HG02884 (cell line): ENCODE results near the gene LIME1.

Experiments
- ATAC-seq: cut with Tn5 transposase; IDR thresholded peaks from one replicate; pipeline ENCODE4 v1.9.1; 2021; ENCODE audit warnings: mild to moderate bottlenecking, moderate library complexity; ENCODE audit not compliant: unreplicated experiment

Gene LIME1

GRCh38 chr20:63696628-63697356 lies 39.7 kb upstream of the LIME1 start, which contains the start of gene TNFRSF6B:
TSS of gene TNFRSF6B (plus strand) at chr20:63696652. CDS start at chr20:63696768, 116 bp downstream.
- ATAC-seq = no peak

GRCh38 chr20:63697357-63697867 lies 39.1 kb upstream of the LIME1 start:
- ATAC-seq = no peak

GRCh38 chr20:63697868-63698545 lies 38.5 kb upstream of the LIME1 start:
- no peak for ATAC-seq

- no peak for ATAC-seq
These were observed 37.6 kb upstream of the LIME1 start for GRCh38 chr20:63698739-63699465.

- no peak for ATAC-seq
These were observed 36.8 kb upstream of the LIME1 start for GRCh38 chr20:63699466-63700198.

- no peak for ATAC-seq
These were observed 36.0 kb upstream of the LIME1 start for GRCh38 chr20:63700199-63701050.

GRCh38 chr20:63701051-63701328 lies 35.5 kb upstream of the LIME1 start:
- no peak for ATAC-seq

- no peak for ATAC-seq
These were observed 35.0 kb upstream of the LIME1 start for GRCh38 chr20:63701329-63702035.

- no peak for ATAC-seq
These were observed 34.3 kb upstream of the LIME1 start for GRCh38 chr20:63702036-63702665.

- no peak for ATAC-seq
These were observed 33.6 kb upstream of the LIME1 start for GRCh38 chr20:63702751-63703470.

GRCh38 chr20:63703471-63703975 lies 32.9 kb upstream of the LIME1 start:
- no peak for ATAC-seq

GRCh38 chr20:63703976-63704748 lies 32.3 kb upstream of the LIME1 start:
- ATAC-seq = no peak

- ATAC-seq = no peak
These were observed 31.7 kb upstream of the LIME1 start for GRCh38 chr20:63704749-63705117.

- ATAC-seq = no peak
These were observed 31.0 kb upstream of the LIME1 start for GRCh38 chr20:63705232-63706026.

- ATAC-seq = no peak
These were observed 30.3 kb upstream of the LIME1 start for GRCh38 chr20:63706027-63706695.
